GM19328 (cell line): ENCODE measurements around the gene SHOX.
"Not testable (repeated sequence)": the region's sequence is repeated elsewhere in the genome, so short reads cannot be mapped to it uniquely, and the experiment has no call there.

Experiments used
- ATAC-seq: cut with Tn5 transposase; IDR thresholded peaks from one replicate; pipeline ENCODE4 v1.9.1; 2021; ENCODE audit warnings: mild to moderate bottlenecking, moderate library complexity; ENCODE audit not compliant: unreplicated experiment

The SHOX gene

DNA sequence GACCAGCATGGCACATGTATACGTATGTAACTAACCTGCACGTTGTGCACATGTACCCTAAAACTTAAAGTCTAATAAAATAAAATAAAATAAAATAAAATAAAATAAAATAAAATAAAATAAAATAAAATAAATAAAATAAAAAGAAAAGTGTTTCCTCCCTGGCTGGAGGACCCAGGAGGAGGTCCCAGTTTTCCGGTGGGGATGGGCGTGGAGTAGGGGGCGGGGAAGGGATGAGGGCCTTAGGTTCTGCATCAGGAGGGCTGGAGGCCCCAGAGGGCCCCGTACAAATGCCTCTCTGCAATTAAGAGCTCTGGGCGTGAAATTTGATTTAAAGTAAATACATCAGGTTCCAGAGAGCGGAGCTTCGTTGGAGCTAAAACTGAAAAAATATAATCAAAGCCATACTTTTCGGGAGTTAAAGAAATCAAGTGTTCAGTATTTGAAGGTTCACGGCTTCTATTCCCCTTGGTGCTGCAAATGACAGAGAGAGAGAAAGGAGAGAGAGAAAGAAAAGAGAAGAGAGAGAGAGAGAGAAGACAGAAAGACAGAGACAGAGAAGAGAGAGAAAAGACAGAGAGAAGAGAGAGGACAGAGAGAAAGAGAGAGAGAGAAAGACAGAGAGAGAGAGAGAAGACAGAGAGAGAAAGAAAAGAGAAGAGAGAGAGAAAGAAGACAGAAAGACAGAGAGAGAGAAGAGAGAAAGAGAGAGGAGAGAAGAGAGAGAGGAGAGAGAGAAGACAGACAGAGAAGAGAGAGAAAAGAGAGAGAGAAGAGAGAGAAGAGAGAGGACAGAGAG is 8.7 kb upstream of the SHOX start:
- no peak for ATAC-seq

DNA sequence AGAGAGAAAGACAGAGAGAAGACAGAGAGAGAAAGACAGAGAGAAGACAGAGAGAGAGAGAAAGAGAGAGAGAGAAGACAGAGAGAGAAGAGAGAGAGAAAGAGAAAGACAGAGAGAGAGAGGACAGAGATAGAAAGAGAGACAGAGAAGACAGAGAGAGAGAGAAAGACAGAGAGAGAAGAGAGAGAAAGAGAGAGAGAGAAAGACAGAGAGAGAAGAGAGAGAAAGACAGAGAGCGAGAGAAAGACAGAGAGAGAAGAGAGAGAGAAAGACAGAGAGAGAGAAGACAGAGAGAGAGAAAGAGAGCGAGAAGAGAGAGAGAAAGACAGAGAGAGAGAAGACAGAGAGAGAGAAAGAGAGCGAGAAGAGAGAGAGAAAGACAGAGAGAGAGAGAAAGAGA is 7.8 kb upstream of the SHOX start:
- ATAC-seq = not testable (repeated sequence)

DNA sequence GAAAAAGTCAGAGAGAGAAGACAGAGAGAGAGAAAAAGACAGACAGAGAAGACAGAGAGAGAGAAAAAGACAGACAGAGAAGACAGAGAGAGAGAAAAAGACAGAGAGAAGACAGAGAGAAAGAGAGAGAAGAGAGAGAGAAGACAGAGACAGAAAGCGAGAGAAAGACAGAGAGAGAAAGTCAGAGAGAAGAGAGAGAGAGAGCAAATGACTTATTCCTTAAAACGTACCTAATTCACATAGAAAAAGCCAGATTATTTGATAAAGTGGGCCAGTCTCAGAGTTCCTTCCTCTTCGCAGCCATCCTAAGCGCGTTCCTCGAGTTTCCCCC is 7.4 kb upstream of the SHOX start:
- ATAC-seq = no peak

DNA sequence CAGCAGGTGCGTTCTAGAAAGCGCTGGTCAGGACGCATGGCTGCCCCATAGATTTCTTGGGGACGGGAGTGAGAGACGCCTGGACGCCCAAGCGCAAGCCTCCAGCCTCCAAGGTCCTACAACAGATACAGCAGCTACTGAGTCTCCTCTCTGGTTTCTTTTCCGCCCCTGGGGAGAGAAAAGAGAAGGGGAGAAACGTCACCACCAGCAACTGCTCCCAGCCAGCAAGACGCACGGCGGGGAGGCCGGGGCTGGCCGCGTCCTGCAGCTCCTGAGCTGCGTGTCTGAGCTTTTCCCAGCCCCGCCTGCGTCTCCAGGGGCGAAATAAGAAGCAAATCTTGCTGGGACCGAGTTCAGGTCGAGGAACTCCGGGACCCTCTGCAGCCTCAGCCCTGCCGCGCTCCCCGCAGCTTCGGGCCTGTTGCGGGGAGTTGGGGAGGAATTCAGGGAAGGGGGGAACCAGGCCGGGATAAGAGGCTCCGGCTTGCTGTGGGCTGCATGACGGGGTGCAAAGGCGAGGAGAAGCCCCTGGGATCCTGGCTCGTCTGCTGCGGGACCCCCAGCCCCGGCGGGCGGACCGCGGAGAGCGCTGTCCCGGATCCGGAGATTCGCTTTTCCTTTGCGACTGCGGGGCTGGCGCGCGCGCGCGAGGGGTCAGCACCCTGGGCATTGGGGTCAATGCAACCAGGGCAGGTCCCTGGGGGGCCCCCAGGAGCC is 6.8 kb upstream of the SHOX start:
- ATAC-seq = no peak

DNA sequence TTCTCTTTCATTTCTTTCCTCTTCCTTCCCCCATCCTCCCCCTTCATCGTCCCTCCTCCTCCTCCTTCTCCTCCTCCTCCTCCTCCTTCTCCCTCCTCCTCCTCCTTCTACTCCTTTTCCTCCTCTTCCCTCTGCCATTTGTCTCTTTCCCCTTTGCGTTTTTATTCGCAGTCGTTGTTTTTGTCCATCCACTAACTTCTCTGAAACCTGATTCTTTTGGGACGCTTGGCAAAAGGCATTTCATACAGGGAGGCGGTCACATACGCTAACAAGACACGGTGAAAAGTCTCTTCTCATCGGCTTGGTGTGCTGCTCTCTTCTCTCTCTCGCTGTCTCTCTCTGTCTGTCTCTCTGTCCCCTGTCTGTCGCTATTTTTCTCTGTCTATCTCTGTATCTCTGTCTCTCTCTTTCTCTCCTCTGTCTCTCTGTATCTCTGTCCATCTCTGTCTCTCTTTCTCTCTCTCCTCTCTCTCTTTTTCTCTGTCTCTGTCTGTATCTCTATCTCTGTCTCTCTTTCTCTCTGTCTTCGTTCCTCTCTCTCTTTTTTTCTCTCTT is 5.4 kb upstream of the SHOX start:
- no peak for ATAC-seq

DNA sequence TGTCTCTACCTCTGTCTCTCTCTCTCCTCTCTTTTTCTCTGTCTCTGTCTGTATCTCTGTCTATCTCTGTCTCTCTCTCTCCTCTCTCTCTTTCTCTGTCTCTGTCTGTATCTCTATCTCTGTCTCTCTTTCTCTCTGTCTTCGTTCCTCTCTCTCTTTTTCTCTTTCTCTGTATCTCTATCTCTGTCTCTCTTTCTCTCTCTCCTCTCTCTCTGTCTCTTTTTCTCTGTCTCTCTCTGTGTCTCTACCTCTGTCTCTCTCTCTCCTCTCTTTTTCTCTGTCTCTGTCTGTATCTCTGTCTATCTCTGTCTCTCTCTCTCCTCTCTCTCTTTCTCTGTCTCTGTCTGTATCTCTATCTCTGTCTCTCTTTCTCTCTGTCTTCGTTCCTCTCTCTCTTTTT is 4.5 kb upstream of the SHOX start:
- not testable (repeated sequence) for ATAC-seq

DNA sequence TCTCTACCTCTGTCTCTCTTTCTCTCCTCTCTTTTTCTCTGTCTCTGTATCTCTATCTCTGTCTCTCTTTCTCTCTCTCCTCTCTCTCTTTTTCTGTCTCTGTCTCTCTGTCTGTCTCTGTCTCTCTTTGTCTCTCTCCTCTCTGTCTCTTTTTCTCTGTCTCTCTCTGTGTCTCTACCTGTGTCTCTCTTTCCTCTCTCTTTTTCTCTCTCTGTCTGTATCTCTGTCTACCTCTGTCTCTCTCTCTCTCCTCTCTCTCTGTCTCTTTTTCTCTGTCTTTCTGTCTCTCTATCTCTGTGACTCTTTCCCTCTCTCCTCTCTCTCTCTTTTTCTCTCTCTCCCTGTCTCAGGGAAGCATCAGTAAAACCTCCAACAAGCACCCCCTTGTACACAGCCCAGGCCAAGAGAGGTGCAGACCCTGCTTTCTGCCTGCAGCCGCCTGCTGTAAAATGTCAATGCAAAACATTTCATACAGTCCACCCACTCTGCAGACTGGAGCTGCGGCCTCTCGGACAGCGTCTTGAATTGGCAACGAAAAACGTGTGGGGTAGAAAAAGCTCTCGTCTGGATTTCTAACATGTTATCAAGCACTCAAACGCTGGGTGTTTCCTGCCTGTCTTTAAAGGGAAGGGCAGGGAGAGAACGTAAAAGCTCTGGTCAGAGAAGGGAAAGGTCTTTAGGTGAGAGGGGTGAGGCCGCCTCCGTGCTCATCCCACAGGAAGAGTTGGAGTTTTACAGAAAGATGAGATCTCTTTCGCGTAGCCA is 3.7 kb upstream of the SHOX start:
- no peak for ATAC-seq

DNA sequence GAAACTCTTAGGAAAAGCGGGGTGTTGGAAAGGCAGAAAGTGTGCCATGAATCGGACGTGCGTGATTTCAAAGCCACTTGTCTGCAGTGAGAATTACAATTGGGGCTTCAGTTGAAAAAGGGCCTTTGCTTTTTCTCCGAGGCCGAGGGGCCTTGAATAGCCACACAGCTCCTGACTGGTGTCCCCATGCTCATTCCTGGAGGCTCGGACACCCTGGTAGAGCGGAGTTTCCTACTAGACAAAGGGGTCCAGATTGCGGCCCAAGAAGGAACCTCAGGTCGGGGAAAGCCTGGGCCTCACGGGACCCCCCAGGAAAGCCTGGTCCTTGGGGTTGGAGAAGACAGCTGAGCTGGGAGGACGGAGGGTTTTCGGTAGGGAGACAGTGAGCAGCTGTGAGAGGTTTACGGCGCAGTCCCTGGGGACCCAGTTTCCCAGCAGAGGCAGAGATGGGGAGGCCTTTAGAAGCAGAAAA is 3.0 kb upstream of the SHOX start:
- ATAC-seq = no peak

DNA sequence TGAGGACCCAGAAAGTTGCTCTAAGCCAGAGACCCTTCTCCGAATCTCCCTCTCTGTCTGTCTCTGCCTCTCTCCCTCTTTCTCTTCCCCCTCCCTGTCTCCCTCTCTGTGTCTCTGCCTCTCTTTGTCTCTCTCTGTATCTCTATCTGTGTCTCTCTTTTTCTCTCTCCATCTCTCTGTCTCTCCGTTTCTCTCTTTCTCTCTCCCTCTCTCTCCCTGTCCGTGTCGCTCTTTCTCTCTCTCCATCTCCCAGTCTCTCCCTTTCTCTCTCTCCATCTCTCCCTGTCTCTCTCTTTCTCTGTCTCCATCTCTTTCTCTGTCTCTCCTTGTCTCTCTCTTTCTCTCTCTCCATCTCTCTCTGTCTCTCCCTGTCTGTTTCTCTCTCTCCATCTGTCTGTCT is 2.6 kb upstream of the SHOX start:
- ATAC-seq = no peak

DNA sequence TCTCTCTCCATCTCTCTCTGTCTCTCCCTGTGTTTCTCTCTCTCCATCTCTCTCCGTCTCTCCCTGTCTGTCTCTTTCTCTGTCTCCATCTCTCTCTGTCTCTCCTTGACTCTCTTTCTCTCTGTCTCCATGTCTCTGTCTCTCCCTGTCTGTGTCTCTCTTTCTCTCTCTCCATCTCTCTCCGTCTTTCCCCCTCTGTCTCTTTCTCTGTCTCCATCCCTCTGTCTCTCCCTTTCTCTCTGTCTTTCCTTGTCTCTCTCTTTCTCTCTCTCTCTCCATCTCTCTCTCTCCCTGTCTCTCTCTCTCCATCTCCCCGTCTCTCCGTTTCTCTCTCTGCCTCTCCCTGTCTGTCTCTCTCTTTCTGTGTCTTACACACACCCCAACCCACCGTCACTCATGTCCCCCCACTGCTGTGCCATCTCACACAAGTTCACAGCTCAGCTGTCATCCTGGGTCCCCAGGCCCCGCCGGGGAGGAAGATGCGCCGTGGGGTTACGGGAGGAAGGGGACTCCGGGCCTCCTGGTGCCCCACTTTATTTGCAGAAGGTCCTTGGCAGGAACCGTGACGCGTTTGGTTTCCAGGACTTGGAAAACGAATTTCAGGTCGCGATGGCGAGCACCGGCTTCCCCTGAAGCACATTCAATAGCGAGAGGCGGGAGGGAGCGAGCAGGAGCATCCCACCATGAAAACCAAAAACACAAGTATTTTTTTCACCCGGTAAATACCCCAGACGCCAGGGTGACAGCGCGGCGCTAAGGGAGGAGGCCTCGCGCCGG is 1.2 kb upstream of the SHOX start:
- ATAC-seq = no peak

DNA sequence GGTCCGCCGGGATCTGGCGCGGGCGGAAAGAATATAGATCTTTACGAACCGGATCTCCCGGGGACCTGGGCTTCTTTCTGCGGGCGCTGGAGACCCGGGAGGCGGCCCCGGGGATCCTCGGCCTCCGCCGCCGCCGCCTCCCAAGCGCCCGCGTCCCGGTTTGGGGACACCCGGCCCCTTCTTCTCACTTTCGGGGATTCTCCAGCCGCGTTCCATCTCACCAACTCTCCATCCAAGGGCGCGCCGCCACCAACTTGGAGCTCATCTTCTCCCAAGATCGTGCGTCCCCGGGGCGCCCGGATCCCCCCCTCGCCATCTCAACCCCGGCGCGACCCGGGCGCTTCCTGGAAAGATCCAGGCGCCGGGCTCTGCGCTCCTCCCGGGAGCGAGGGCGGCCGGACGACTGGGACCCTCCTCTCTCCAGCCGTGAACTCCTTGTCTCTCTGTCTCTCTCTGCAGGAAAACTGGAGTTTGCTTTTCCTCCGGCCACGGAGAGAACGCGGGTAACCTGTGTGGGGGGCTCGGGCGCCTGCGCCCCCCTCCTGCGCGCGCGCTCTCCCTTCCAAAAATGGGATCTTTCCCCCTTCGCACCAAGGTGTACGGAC is 482 bp upstream of the SHOX start:
- no peak for ATAC-seq

DNA sequence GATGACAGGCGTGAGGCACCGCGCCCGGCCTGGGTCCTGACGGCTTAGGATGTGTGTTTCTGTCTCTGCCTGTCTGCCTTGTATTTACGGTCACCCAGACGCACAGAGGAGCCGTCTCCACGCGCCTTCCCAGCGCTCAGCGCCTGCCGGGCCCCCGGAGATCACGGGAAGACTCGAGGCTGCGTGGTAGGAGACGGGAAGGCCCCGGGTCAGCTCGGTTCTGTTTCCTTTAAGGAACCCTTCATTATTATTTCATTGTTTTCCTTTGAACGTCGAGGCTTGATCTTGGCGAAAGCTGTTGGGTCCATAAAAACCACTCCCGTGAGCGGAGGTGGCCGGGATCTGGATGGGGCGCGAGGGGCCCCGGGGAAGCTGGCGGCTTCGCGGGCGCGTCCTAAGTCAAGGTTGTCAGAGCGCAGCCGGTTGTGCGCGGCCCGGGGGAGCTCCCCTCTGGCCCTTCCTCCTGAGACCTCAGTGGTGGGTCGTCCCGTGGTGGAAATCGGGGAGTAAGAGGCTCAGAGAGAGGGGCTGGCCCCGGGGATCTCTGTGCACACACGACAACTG is 1.3 kb downstream of the SHOX start:
- no peak for ATAC-seq

DNA sequence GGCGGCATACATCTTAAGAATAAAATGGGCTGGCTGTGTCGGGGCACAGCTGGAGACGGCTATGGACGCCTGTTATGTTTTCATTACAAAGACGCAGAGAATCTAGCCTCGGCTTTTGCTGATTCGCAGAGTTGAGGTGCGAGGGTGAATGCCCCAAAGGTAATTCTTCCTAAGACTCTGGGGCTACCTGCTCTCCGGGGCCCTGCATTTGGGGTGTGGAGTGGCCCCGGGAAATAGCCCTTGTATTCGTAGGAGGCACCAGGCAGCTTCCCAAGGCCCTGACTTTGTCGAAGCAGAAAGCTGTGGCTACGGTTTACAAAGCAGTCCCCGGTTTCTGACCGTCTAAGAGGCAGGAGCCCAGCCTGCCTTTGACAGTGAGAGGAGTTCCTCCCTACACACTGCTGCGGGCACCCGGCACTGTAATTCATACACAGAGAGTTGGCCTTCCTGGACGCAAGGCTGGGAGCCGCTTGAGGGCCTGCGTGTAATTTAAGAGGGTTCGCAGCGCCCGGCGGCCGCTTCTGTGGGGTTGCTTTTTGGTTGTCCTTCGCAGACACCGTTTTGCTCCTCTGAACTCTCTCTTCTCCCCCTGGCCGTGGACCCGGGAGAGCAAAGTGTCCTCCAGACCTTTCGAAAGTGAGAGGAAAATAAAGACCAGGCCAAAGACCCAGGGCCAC is 1.9 kb downstream of the SHOX start:
- no peak for ATAC-seq

DNA sequence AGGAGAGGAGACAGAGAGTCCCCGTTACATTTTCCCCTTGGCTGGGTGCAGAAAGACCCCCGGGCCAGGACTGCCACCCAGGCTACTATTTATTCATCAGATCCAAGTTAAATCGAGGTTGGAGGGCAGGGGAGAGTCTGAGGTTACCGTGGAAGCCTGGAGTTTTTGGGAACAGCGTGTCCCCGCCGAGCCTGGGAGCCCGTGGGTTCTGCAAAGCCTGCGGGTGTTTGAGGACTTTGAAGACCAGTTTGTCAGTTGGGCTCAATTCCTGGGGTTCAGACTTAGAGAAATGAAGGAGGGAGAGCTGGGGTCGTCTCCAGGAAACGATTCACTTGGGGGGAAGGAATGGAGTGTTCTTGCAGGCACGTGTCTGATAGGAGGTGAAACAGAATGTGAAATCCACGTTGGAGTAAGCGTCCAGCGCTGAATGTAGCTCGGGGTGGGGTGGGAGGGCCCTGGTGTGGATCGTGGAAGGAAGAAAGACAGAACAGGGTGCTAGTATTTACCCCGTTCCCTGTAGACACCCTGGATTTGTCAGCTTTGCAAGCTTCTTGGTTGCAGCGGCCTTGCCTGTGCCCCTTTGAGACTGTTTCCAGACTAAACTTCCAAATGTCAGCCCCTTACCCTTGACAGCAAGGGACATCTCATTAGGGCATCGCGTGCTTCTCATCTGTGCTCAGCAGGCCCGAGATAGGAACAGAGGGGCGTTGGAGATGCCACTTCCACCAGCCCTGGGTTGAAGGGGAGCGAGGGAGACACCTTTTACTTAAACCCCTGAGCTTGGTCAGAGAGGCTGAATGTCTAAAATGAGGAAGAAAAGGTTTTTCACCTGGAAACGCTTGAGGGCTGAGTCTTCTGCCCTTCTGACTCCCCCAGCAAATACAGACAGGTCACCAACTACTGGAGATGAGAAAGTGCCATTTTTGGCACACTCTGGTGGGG is 2.7 kb downstream of the SHOX start:
- ATAC-seq = no peak

DNA sequence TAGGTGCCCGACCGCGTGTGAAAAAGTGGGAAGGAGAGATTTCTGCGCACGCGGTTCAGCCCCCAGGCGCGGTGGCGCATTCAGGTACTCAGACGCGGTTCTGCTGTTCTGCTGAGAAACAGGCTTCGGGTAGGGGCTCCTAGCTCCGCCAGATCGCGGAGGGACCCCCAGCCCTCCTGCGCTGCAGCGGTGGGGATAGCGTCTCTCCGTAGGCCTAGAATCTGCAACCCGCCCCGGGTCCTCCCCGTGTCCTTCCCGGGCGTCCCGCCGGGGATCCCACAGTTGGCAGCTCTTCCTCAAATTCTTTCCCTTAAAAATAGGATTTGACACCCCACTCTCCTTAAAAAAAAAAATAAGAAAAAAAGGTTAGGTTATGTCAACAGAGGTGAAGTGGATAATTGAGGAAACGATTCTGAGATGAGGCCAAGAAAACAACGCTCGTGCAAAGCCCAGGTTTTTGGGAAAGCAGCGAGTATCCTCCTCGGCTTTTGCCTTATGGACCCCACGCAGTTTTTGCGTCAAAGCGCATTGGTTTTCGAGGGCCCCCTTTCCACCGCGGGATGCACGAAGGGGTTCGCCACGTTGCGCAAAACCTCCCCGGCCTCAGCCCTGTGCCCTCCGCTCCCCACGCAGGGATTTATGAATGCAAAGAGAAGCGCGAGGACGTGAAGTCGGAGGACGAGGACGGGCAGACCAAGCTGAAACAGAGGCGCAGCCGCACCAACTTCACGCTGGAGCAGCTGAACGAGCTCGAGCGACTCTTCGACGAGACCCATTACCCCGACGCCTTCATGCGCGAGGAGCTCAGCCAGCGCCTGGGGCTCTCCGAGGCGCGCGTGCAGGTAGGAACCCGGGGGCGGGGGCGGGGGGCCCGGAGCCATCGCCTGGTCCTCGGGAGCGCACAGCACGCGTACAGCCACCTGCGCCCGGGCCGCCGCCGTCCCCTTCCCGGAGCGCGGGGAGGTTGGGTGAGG is 3.7 kb downstream of the SHOX start:
- no peak for ATAC-seq

DNA sequence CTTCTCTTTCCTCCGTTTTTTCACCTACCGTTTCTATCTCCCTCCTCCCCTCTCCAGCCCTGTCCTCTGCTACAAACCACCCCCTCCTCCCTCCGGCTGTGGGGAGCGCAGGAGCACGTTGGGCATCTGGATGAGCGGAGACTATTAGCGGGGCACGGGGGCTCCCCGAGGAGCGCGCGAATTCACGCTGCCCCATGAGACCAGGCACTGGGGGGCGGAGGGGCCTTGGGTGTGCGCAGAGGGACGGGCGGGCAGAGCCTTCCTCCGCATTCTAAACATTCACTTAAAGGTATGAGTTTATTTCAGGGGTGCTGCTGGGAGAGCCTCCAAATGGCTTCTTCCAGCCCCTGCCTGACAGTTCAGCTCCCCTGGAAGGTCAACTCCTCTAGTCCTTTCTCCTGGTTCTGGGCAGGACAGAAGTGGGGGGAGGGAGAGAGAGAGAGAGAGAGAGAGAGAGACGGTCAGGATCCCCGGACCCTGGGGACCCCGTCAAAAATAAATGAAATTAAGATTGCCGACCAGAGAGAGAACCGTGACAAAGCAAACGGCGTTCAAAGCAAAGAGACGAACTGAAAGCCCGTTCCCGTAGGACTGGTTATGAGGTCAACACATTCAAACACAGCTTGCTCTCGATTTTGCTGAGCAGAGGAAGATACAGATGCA is 5.0 kb downstream of the SHOX start:
- ATAC-seq = no peak
